HepG2 (cell line): ENCODE measurements around the gene GLIS2. TPM values are rescaled to one million over a fixed set of nuclear protein-coding genes. Genes with fewer than 3 reads are reported as not detected.

Experiments used
- ATAC-seq: fragments of 200-7000 bp; cut with Tn5 transposase; 3 replicates; pipeline ENCODE4 v1.9.1; 2020; ENCODE audit warnings: mild to moderate bottlenecking, moderate library complexity
- BruUV-seq: library from RNA; stranded (reverse); fragments of 400-500 nt; replicated peaks from 2 replicates; lab custom pipeline; 2021; lab: Mats Ljungman, UMichigan
- CTCF ChIA-PET: fragments of 300-600 bp; formaldehyde crosslinking; extraction: SDS; loops from one replicate; lab custom pipeline; 2021; ENCODE audit warnings: low total read pairs, inconsistent platforms, low intra/inter-chr PET ratio; lab: Yijun Ruan, JAX
- POLR2A ChIA-PET: fragments of 350-600 bp; sonication (Branson Sonifier 250); formaldehyde crosslinking; loops from one replicate; lab custom pipeline; 2020; ENCODE audit warnings: antibody characterized with exemption, inconsistent platforms; lab: Yijun Ruan, JAX
- DNase-seq: peaks from one replicate; pipeline ENCODE4 v3.0.0-alpha.2; 2015; ENCODE audit warnings: low spot score
- FAIRE-seq: peaks from 3 replicates; lab custom pipeline; 2011; peaks lifted over from hg19 to GRCh38; lab: Jason Lieb, UNC
- H2AFZ ChIP-seq: one replicate; pipeline ENCODE4 v1.6.1; 2011; ENCODE audit warnings: low read length, inconsistent platforms
- H3K27ac ChIP-seq: fragments of 300-600 bp; 3 replicates; pipeline ENCODE4 v1.8.0; 2011; ENCODE audit warnings: mixed run types, mild to moderate bottlenecking, mixed read lengths, low read length, inconsistent platforms; ENCODE audit not compliant: insufficient read depth; ENCODE audit errors: extremely low read length
- H3K27me3 ChIP-seq, 2 experiments: fragments of 200-600 bp in 1 of 2; 2 replicates in 1 of 2; 3 replicates in 1 of 2; pipeline versions ENCODE4 v1.6.0 to v1.8.0; 2011; ENCODE audit warnings: low read length in 2 of 2, mild to moderate bottlenecking in 2 of 2, moderate library complexity in 2 of 2, inconsistent platforms in 1 of 2; ENCODE audit not compliant: insufficient read depth in 2 of 2, control insufficient read depth in 1 of 2
- H3K36me3 ChIP-seq, 2 experiments: fragments of 200-600 bp in 1 of 2; replicated peaks in 1 of 2; 2 replicates in 1 of 2; 3 replicates in 1 of 2; pipeline versions ENCODE4 v1.5.1 to v1.8.0; 2011; ENCODE audit warnings: low read length in 2 of 2, inconsistent platforms in 1 of 2; ENCODE audit not compliant: insufficient read depth in 2 of 2, control insufficient read depth in 1 of 2
- H3K4me1 ChIP-seq: 2 replicates; pipeline ENCODE4 v1.5.1; 2012; ENCODE audit warnings: low read length, inconsistent platforms; ENCODE audit not compliant: insufficient read depth
- H3K4me2 ChIP-seq: 2 replicates; pipeline ENCODE4 v1.6.0; 2011; ENCODE audit warnings: low read depth, low read length, inconsistent platforms
- H3K4me3 ChIP-seq, 3 experiments: fragments of 200-600 bp in 1 of 3; sonication (generic), shearing (Covaris generic) in 1 of 3; replicated peaks in 1 of 3; 2 replicates each; pipeline ENCODE4 v1.5.1; 2011 to 2016; ENCODE audit warnings: low read length in 3 of 3, inconsistent platforms in 2 of 3, low read depth in 2 of 3, mild to moderate bottlenecking in 2 of 3, control low read depth in 1 of 3, mixed read lengths in 1 of 3; ENCODE audit not compliant: insufficient read depth in 1 of 3
- H3K79me2 ChIP-seq: one replicate; pipeline ENCODE4 v1.6.1; 2011; ENCODE audit warnings: low read length, inconsistent platforms; ENCODE audit not compliant: insufficient read depth
- H3K9ac ChIP-seq: 2 replicates; pipeline ENCODE4 v1.6.0; 2011; ENCODE audit warnings: mild to moderate bottlenecking, low read depth, low read length, inconsistent platforms; ENCODE audit not compliant: insufficient read depth
- H3K9me3 ChIP-seq: 2 replicates; pipeline ENCODE4 v1.5.1; 2012; ENCODE audit warnings: mild to moderate bottlenecking, low read length
- H4K20me1 ChIP-seq: 2 replicates; pipeline ENCODE4 v1.6.0; 2011; ENCODE audit warnings: inconsistent platforms, mild to moderate bottlenecking, low read length, moderate library complexity; ENCODE audit not compliant: insufficient read depth
- ARID4A ChIP-seq: sonication (generic); formaldehyde crosslinking; IDR thresholded peaks from 2 replicates; pipeline ENCODE4 v1.5.0; 2020; ENCODE audit warnings: mild to moderate bottlenecking, missing genetic modification reagents, borderline replicate concordance
- GLMP ChIP-seq: sonication (generic); formaldehyde crosslinking; IDR thresholded peaks from 2 replicates; pipeline ENCODE4 v1.9.0; 2021; ENCODE audit warnings: missing genetic modification reagents, mild to moderate bottlenecking, borderline replicate concordance
- GPBP1L1 ChIP-seq: sonication (generic); formaldehyde crosslinking; IDR thresholded peaks from 2 replicates; pipeline ENCODE4 v1.5.0; 2020; ENCODE audit warnings: mild to moderate bottlenecking, missing genetic modification reagents
- HMG20B ChIP-seq: conservative IDR thresholded peaks from 2 replicates; pipeline ENCODE4 v1.6.1; 2016; ENCODE audit warnings: missing genetic modification reagents, missing compliant biosample characterization
- IRF2 ChIP-seq: IDR thresholded peaks from 2 replicates; pipeline ENCODE4 v1.6.1; 2018; ENCODE audit warnings: missing genetic modification reagents, missing compliant biosample characterization
- MBD4 ChIP-seq: IDR thresholded peaks from 2 replicates; pipeline ENCODE4 v1.6.1; 2012; ENCODE audit warnings: low read length, inconsistent platforms, borderline replicate concordance
- MED13 ChIP-seq: sonication (generic); formaldehyde crosslinking; IDR thresholded peaks from 2 replicates; pipeline ENCODE4 v1.5.0; 2020; ENCODE audit warnings: missing genetic modification reagents
- MTA3 ChIP-seq: sonication (generic); formaldehyde crosslinking; IDR thresholded peaks from 2 replicates; pipeline ENCODE4 v1.4.0; 2020; ENCODE audit warnings: missing genetic modification reagents
- PHB2 ChIP-seq: fragments of 450-650 bp; IDR thresholded peaks from 2 replicates; pipeline ENCODE4 v1.6.1; 2018; ENCODE audit not compliant: partially characterized antibody
- REXO4 ChIP-seq: sonication (generic); formaldehyde crosslinking; IDR thresholded peaks from 2 replicates; pipeline ENCODE4 v1.8.0; 2022; ENCODE audit warnings: missing genetic modification reagents, mild to moderate bottlenecking, borderline replicate concordance
- SOX5 ChIP-seq: IDR thresholded peaks from 2 replicates; pipeline ENCODE4 v1.6.1; 2016; ENCODE audit warnings: borderline replicate concordance
- TAF15 ChIP-seq: fragments of 200-400 bp; formaldehyde crosslinking; IDR thresholded peaks from one replicate; pipeline ENCODE4 v1.6.1; 2018; ENCODE audit warnings: mild to moderate bottlenecking, low read depth, low read length; ENCODE audit not compliant: poor library complexity, severe bottlenecking
- YEATS2 ChIP-seq: sonication (generic); formaldehyde crosslinking; IDR thresholded peaks from 2 replicates; pipeline ENCODE4 v1.4.0; 2020; ENCODE audit warnings: missing genetic modification reagents, borderline replicate concordance
- ZBTB49 ChIP-seq: sonication (generic); formaldehyde crosslinking; IDR thresholded peaks from 2 replicates; pipeline ENCODE4 v1.4.0; 2020; ENCODE audit warnings: missing genetic modification reagents, borderline replicate concordance
- ZNF747 ChIP-seq: sonication (generic); formaldehyde crosslinking; IDR thresholded peaks from 2 replicates; pipeline ENCODE4 v1.8.1; 2023; ENCODE audit warnings: missing genetic modification reagents, mild to moderate bottlenecking, borderline replicate concordance
- ZNF777 ChIP-seq: sonication (generic); formaldehyde crosslinking; IDR thresholded peaks from 2 replicates; pipeline ENCODE4 v1.4.0; 2020; ENCODE audit warnings: missing genetic modification reagents
- WGBS: methylation state at CpG from one replicate; pipeline ENCODE4 v1.1.6; 2017; ENCODE audit warnings: low lambda C conversion rate; 5-methylcytosine and 5-hydroxymethylcytosine counted together
- in situ Hi-C: cut with HindIII; loops from 2 replicates; pipeline ENCODE4 v1.10.0; 2017; ENCODE audit warnings: low pct_unique_long_range_greater_than_20kb; ENCODE audit not compliant: extremely low pct_ligation_motif_present
- intact Hi-C: fragments of 100-400 bp; cut with micrococcal nuclease; formaldehyde crosslinking; loops from one replicate; pipeline ENCODE4 v1.10.0; 2022; ENCODE audit not compliant: unreplicated experiment
- polyA plus RNA-seq, 8 experiments: library from polyadenylated mRNA; depleted of rRNA in 3 of 8; stranded (reverse) in 7 of 8; unstranded in 1 of 8; fragments of >200 nt; fragmentation: Illumina TruSeq in 4 of 8; extraction: Trizol in 4 of 8; gene quantifications; 2 replicates each; pipeline versions ENCODE4 v1.2.1 to v1.2.3, GENCODE V29; 2011 to 2016; ENCODE audit warnings: low read depth in 4 of 8, missing spikeins in 1 of 8, mixed read lengths in 1 of 8; ENCODE audit not compliant: insufficient read depth in 1 of 8
- total RNA-seq, 5 experiments: library from RNA; depleted of rRNA; stranded (reverse); fragments of >200 nt; fragmentation: Illumina TruSeq; extraction: Trizol; gene quantifications; 2 replicates each; pipeline ENCODE4 v1.2.3, GENCODE V29; 2016; ENCODE audit warnings: low read depth in 1 of 5

GLIS2 gene
- total and polyA plus RNA-seq, 2 of the 13 experiments (the other 11 are each of a cell fraction or from before 2014, with no cell fraction given) = 0.28 to 0.29 TPM

GRCh38 chr16:4320571-4321137, 4.8 kb downstream of the GLIS2 start:
- TF ChIP-seq MBD4 (no peak), YEATS2 (CRISPR knock-in tag) (no peak), GLMP (CRISPR knock-in tag) (no peak), GPBP1L1 (CRISPR knock-in tag) (no peak), PHB2 (no peak), IRF2 (CRISPR knock-in tag) (no peak), MTA3 (CRISPR knock-in tag) (no peak), SOX5 (CRISPR knock-in tag) (no peak), HMG20B (no peak), MED13 (CRISPR knock-in tag) (no peak), ZNF747 (no peak), ZBTB49 (no peak), REXO4 (no peak), ZNF777 (CRISPR knock-in tag) (no peak), ARID4A (no peak), TAF15 (no peak)
- TF ChIP-seq, all 625 proteins: peak for 0
- no TSS peak for BruUV-seq
- no peaks in the 10 kb centered on the region for H3K36me3 ChIP-seq
- whole genome bisulfite sequencing = 44% methylated on average over 10 of the region's 16 CpGs
- no peak overlapping the region for H3K9ac ChIP-seq
- H3K79me2 ChIP-seq = no peaks in the 10 kb centered on the region
- ChIA-PET POLR2A (no interaction called here), CTCF (no interaction called here)
- intact Hi-C loops = no loop called here
- no peak overlapping the region for H3K4me2 ChIP-seq
- in situ Hi-C loops = loop anchor here (5.0 to 10.0 kb wide), 2 partner anchors 46 to 113 kb away; partner anchors contain the start of gene TFAP4
- FAIRE-seq = no peak
- H3K4me3 ChIP-seq = no peak overlapping the region
- H3K27me3 ChIP-seq = peaks cover 0 to 48% of the 10 kb centered on the region in 2 experiments; a peak in 3 of 5 replicates
- peaks cover 81% of the 10 kb centered on the region for H3K4me1 ChIP-seq
- no peak overlapping the region for H2AFZ ChIP-seq
- no peak overlapping the region for H3K27ac ChIP-seq
- H3K9me3 ChIP-seq = no peaks in the 10 kb centered on the region
- DNase-seq = no peak
- ATAC-seq = no peak
- H4K20me1 ChIP-seq = no peaks in the 10 kb centered on the region
